K562 treated with DMSO at 1 percent for 48 hours (cell line): ENCODE measurements around the gene ZNF692. TPM values are rescaled to one million over a fixed set of nuclear protein-coding genes. Genes with fewer than 3 reads are reported as not detected.

ENCODE experiments used
- total RNA-seq: library from RNA; unstranded; fragments of 300-600 nt; gene quantifications from 2 replicates; pipeline ENCODE4 v1.2.3, GENCODE V29; 2022; ENCODE audit warnings: low replicate concordance; ENCODE audit errors: extremely low read depth

The ZNF692 gene, protein sequence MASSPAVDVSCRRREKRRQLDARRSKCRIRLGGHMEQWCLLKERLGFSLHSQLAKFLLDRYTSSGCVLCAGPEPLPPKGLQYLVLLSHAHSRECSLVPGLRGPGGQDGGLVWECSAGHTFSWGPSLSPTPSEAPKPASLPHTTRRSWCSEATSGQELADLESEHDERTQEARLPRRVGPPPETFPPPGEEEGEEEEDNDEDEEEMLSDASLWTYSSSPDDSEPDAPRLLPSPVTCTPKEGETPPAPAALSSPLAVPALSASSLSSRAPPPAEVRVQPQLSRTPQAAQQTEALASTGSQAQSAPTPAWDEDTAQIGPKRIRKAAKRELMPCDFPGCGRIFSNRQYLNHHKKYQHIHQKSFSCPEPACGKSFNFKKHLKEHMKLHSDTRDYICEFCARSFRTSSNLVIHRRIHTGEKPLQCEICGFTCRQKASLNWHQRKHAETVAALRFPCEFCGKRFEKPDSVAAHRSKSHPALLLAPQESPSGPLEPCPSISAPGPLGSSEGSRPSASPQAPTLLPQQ
- not detected in 2 replicates for total RNA-seq

DNA sequence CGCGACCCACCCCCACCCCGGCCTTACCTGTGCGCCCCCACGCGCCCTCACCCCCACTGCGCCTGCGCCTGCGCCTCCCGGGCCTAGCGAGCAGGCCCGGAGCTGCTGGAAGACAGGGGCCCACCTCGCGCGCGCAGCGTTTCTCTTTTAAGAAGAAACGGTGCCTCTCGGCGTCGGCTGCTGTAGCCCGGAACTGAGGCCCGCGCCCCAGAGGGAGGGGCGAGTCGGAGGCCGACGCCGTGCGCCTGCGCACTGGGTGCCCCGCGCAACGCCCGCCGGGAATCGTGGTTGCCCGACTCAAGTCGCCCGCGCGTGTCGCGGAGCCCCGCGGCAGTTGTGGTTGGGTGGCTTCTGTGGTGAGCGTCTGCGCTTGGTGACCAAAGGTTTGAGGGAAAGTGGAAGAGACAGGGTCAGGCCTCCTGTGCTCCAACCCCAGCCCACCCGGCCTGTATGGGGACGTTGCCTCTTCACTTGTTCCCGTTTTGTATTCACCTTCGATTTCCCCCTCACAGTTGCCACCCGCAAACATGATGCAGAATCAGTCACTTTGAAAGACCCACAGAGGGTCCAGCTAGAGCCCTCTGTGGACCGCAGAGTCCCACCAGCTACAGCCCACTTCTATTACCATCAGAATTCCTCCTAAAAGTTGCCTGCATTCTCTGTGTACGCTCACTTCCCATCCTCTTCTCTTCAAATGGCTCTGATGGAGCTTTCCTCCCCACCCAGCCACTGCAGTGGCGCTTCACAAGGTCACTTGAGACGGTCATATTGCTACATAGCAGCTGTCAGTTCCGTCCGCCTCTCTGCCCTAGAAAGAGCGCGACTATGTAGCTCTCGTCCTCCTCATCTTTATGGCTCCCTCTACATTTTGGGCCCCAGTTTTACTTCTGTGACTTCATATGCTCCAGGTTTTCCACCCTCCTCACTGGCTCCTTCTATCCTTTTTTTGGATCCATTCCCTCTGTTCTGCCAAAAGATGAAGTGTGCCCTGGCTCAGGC is at the start of gene ZNF692:
Gene ZNF692 (minus strand): TSS at position 195 of the 999 bp plus-strand sequence. CDS start 776 bp downstream, outside the sequence.

DNA sequence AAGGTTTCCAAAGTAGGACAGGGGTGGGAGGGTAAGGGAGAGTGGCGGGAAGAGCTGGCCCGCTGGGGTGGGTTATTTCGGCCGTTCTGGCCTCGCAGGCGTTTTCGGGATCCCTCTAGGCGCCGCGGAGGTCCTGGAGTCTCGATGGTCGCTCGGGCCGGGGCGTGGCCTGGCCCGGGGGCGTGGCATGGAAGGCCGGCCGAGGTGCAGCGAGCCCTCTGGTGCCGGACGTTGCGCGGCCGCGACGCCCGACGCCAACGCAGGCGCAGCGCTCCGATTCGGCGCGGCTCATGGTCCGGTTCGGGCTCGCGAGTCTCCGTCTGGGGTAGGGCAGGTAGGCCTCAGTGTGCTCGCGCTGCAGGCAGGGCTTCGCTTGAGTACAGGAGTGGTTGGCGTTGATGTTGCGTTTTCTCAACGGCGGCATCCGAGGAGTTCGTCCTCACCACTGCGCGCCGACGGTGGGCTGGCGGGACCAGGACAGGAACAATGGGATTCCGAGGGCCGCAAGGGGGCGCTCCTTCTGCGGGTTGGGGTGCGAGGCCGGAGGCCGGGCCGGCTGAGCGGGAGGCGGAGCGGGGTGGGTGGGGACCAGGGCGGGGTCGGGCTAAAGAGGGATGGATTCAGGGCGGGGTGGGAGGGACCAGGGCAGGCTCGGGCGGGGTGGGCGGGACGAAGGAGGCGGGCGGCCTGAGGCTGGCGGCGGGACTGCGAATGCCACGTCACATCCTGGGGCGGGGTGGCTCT is 47.3 kb upstream of the ZNF692 start, which contains the start of gene PGBD2:
Gene PGBD2 (plus strand): TSS at position 227 of the 744 bp plus-strand sequence. CDS start 7,628 bp downstream, outside the sequence.

DNA sequence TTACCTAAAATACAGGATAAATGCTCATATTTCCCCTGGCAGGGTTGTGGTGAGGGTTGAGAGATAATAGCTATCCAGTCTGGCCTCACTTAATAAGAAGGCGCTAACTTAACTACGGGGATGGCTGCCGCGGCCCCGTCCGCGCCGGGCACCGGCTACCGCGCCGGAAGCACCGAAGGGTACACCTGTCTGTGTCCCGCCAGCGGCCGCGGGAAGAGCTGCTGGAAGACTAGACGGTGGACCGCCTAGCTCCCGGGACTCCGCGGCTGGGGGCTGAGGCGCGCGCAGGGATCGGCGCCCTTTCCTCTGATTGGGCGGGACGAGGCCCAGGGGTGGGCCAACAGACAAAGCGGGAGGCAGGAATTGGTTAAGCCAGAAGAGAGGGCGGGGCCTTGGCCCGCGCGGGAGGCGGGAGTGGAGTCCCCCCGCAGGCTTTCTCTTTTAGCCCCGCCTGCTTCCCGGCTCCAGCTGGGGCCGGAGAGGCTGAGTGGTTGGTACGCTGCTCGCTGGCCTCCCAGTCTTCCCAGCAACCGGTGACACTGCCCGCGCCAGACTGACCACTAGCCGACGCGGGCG is 21.0 kb downstream of the ZNF692 start, which contains the start of gene ZNF672:
Gene ZNF672 (plus strand): TSS at position 444 of the 576 bp plus-strand sequence. CDS start 9,051 bp downstream, outside the sequence.

DNA sequence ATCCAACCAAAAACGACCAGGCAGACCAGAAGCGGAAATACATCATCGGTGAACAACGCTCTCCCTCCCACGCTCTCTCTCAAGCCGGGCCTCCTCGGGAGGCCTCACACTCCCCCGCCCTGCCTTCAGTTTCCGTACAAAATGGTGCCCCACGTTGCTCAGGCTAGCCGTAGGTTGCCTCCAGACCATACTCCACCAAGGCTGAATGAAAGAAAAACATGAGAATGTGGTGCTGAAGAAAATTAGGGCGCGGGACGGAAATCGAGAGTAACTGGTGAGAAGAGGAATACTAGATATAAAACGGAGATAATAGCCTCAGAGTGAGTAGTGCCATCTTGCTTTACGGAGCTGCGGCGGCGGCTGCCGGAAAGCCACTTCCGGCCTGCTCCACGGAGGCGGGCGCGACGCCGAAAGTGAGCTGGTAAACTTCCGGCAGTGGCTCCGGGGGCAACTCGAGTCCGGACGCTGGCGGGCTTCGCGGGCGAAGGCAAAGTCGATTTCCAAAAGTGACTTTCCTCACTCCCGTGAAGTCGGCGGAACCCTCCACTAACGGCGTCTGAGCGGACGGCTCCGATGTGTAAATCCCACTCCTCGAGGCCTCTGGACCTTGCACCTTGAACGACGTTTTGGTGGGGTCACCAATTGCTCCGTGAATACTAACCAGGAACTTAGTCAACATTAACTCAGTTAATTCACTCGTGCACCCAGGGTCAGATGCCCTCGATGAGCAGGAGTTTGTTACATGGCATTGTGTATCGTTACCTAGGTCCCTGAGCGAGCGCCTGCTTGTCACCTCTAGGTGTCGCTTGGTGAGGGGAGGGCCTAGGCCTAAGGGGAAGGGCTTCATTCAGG is 32.8 kb downstream of the ZNF692 start, which contains the start of gene SH3BP5L:
Gene SH3BP5L (minus strand): TSS at position 7 of the 852 bp plus-strand sequence. CDS start 980 bp downstream, outside the sequence.

Other genes starting within 250 kb of the ZNF692 start
- not detected in 2 replicates for gene OR2T11, start 224.0 kb downstream of the ZNF692 start, total RNA-seq
- not detected in 2 replicates for gene OR2T35, start 213.8 kb downstream of the ZNF692 start, total RNA-seq
- gene OR2T27, start 203.6 kb downstream of the ZNF692 start, total RNA-seq, result not detected in 2 replicates
- gene OR14I1, start 156.3 kb downstream of the ZNF692 start, total RNA-seq, result not detected in 2 replicates
- not detected in 2 replicates for gene LYPD8, start 103.3 kb downstream of the ZNF692 start, total RNA-seq
- gene SH3BP5L, start 33.2 kb downstream of the ZNF692 start, total RNA-seq, result not detected in 2 replicates
- not detected in 2 replicates for gene ZNF672, start 20.9 kb downstream of the ZNF692 start, total RNA-seq
- not detected in 2 replicates for gene PGBD2, start 47.1 kb upstream of the ZNF692 start, total RNA-seq